GM18507 (cell line): ENCODE data around the gene DDX52.

ENCODE experiments used
- DNase-seq: peaks from one replicate; pipeline ENCODE4 v3.0.0; 2011; ENCODE audit warnings: low read depth; ENCODE audit not compliant: insufficient read length; ENCODE audit errors: extremely low spot score
- FAIRE-seq: peaks from 2 replicates; lab custom pipeline; 2011; peaks lifted over from hg19 to GRCh38; lab: Jason Lieb, UNC

DDX52 gene

DNA sequence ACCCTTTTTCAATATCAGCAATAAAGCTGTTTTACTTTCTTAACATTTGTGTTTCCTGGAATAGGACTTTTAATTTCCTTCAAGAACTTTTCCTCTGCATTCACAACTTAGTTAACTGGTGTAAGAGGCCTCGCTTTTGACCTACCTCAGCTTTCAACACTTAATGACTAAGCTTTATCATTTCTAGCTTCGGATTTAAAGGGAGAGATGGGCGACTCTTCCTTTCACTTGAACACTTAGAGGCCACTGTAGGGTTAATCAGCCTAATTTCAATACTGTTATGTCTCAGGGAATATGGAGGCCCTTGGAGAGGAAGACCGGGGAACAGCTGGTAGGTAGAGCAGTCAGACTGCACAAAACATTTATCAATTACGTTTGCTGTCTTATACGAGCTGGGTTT lies 38.7 kb downstream of the DDX52 start:
- no peak for FAIRE-seq

GRCh38 chr17:37598145-37598544 lies 45.1 kb downstream of the DDX52 start:
- DNase-seq (no peak), FAIRE-seq (no peak)

More for the DNA sequence above, 38.7 kb downstream of the DDX52 start:
- no peak for DNase-seq

GRCh38 chr17:37592291-37592690 lies 51.0 kb downstream of the DDX52 start:
- DNase-seq: no peak
- FAIRE-seq: no peak

DNA sequence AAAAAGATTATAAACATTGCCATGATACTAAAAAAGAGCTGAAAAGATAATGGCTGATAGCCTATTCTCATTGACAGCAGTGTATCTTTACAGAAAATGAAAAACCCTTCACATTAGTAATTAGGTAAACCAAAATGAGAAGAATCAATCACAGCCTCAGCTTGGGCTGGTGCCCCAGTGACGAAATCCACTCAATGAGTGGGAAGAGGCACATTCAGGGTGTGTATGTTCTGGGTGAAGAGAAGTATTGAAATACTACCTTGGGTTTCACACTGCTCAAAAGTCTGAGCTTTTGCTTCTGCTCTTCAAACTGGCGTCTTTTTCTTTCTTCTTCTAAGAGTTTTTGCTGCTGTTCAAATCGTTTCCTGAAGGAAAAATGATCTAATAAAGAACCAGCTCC lies 58.2 kb downstream of the DDX52 start:
- DNase-seq (no peak), FAIRE-seq (no peak)

- DNase-seq (no peak), FAIRE-seq (no peak)
Observed at GRCh38 chr17:37576281-37576680, 67.0 kb downstream of the DDX52 start.

DNA sequence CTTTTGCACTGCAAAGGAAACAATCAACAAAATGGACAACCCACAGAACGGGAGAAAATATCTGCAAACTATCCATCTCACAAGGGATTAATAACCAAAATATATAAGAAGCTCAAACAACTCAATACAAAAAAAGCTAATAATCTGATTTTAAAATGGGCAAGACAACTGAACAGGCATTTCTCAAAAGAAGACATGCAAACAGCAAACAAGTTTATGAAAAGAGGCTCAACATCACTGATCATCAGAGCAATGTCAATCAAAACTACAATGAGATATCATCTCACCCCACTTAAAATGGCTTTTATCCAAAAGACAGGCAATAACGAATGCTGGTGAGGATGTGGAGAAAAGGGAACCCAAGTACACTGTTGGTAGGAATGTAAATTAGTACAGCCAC lies 68.8 kb downstream of the DDX52 start:
- FAIRE-seq (no peak), DNase-seq (no peak)

- FAIRE-seq (no peak), DNase-seq (no peak)
Observed at GRCh38 chr17:37571674-37572073, 71.6 kb downstream of the DDX52 start.

DNA sequence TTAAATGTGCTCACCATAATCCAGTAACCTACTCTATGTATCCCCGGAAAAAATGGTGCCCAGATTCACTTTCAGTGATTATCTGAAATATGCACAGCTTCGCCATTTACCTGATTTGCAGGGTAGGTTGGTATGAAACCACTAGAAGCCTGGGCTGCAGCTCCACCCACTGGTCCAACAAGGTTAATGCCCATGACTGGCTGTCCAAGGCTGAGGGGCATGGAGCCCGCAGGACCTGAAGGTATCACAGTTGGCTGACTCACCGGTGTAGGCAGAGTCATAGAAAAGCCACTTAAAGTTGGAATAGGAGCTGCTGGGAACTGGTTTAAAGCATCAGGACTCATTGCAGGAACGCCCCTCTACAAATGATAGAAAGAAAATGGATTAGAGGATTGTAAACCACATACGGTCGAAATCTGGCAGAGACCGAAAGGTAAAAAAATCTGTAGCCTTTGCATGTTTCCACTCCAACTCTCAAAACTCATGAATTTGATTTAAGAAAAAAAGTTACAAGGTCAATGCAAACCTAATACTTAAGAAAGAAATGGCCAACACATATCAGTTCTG lies 72.6 kb downstream of the DDX52 start:
- DNase-seq (no peak), FAIRE-seq (no peak)

DNA sequence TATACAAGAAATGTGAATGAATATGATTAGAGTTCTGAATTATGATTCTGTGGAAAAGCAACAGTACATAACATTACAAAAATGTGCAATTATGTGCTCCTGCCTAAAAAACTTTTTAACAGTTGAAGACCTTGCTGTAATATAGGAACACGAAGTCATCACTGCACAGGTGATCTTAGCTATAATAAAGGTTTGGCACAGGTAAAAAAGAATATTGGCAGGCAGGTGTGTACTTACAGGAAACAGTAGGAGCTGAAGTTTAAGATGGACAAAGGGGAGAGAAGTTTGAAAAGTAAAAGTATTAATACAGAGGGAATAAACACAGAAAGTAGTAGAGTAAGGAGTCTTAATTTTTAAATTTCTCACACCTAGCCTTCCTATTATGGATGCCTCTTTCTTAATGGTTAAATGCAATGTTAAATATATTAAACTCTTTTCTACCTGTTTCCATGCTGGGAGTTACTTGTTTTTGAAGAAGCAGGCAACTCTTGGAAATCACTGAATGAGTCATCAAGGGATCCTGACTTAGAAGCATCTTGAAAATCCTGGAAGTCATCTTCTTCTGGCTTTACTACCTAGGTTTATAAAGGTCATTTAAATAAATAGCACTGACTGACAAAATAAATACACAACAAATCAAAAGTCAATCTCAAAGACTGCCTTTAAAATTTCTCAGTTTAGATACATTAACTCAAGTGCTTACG lies 74.7 kb downstream of the DDX52 start:
- FAIRE-seq (no peak), DNase-seq (no peak)

GRCh38 chr17:37567538-37567937 lies 75.7 kb downstream of the DDX52 start:
- DNase-seq (no peak), FAIRE-seq (no peak)

- DNase-seq (no peak), FAIRE-seq (no peak)
Observed at GRCh38 chr17:37567137-37567536, 76.1 kb downstream of the DDX52 start.

- DNase-seq (no peak), FAIRE-seq (no peak)
Observed at GRCh38 chr17:37564252-37564651, 79.0 kb downstream of the DDX52 start.

DNA sequence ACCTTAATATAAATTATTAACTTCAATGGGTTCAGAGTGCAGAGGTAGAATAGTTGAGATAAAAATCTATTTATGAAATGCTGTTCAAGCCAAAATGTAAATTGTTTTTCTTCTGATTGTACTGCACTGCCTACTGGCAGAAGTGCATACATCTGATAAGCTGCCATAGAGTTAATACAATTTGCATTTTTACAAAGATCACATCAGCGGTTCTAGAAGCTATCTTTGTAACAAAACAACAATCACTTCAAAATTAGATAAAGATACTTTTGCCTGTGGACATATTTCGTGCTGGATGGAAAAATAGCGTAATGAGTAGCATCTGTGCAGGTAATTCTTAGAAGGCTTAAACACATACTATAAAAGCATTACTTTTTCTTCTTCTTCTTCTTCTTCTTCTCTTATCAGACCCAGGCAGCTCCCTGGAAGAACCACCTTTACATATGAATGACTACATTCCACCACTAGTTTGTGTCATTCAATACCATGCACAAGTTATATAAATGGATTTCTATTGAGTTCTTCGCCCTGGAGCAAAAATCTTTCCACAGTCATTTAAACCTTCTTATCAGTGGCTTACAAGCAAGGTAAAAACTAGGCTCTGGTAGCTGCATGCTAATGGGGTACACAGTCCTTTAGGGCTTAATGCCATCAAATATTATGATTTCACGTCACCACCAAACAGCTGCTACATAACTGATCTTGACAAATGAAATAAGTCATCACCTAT lies 81.1 kb downstream of the DDX52 start:
- FAIRE-seq (no peak), DNase-seq (no peak)
